ENCODE measurements around the gene ELMO2.
"Not testable (repeated sequence)": the region's sequence is repeated elsewhere in the genome, so short reads cannot be mapped to it uniquely, and the experiment has no call there.

- TF ChIP-seq, protein P1, sequence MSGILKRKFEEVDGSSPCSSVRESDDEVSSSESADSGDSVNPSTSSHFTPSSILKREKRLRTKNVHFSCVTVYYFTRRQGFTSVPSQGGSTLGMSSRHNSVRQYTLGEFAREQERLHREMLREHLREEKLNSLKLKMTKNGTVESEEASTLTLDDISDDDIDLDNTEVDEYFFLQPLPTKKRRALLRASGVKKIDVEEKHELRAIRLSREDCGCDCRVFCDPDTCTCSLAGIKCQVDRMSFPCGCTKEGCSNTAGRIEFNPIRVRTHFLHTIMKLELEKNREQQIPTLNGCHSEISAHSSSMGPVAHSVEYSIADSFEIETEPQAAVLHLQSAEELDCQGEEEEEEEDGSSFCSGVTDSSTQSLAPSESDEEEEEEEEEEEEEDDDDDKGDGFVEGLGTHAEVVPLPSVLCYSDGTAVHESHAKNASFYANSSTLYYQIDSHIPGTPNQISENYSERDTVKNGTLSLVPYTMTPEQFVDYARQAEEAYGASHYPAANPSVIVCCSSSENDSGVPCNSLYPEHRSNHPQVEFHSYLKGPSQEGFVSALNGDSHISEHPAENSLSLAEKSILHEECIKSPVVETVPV (CRISPR knock-in tag; IDR thresholded peaks at IDR 0.05): not testable (repeated sequence)
- not testable (repeated sequence) for TF ChIP-seq ZFP30 (CRISPR knock-in tag; IDR thresholded peaks at IDR 0.05); ESRRG (CRISPR knock-in tag; IDR thresholded peaks at IDR 0.05); SNAI2 (CRISPR knock-in tag; IDR thresholded peaks at IDR 0.05); ZFP3 (CRISPR knock-in tag; IDR thresholded peaks at IDR 0.05); ZNF565 (CRISPR knock-in tag; conservative IDR thresholded peaks at IDR 0.05; ENCODE audit: low read depth); RARB (CRISPR knock-in tag; IDR thresholded peaks at IDR 0.05); GLIS3 (CRISPR knock-in tag; IDR thresholded peaks at IDR 0.05); ZNF70 (CRISPR knock-in tag; IDR thresholded peaks at IDR 0.05); BACH2 (CRISPR knock-in tag; IDR thresholded peaks at IDR 0.05; ENCODE audit: borderline replicate concordance); ZNF8 (CRISPR knock-in tag; IDR thresholded peaks at IDR 0.05)
- TF ChIP-seq, protein P2, sequence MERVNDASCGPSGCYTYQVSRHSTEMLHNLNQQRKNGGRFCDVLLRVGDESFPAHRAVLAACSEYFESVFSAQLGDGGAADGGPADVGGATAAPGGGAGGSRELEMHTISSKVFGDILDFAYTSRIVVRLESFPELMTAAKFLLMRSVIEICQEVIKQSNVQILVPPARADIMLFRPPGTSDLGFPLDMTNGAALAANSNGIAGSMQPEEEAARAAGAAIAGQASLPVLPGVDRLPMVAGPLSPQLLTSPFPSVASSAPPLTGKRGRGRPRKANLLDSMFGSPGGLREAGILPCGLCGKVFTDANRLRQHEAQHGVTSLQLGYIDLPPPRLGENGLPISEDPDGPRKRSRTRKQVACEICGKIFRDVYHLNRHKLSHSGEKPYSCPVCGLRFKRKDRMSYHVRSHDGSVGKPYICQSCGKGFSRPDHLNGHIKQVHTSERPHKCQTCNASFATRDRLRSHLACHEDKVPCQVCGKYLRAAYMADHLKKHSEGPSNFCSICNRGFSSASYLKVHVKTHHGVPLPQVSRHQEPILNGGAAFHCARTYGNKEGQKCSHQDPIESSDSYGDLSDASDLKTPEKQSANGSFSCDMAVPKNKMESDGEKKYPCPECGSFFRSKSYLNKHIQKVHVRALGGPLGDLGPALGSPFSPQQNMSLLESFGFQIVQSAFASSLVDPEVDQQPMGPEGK (CRISPR knock-in tag; IDR thresholded peaks at IDR 0.05; ENCODE audit: borderline replicate concordance): not testable (repeated sequence)
- TF ChIP-seq, protein P3, sequence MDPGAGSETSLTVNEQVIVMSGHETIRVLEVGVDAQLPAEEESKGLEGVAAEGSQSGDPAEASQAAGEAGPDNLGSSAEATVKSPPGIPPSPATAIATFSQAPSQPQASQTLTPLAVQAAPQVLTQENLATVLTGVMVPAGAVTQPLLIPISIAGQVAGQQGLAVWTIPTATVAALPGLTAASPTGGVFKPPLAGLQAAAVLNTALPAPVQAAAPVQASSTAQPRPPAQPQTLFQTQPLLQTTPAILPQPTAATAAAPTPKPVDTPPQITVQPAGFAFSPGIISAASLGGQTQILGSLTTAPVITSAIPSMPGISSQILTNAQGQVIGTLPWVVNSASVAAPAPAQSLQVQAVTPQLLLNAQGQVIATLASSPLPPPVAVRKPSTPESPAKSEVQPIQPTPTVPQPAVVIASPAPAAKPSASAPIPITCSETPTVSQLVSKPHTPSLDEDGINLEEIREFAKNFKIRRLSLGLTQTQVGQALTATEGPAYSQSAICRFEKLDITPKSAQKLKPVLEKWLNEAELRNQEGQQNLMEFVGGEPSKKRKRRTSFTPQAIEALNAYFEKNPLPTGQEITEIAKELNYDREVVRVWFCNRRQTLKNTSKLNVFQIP (CRISPR knock-in tag; IDR thresholded peaks at IDR 0.05; ENCODE audit: borderline replicate concordance, low read depth): not testable (repeated sequence)
Measured at GRCh38 chr20:46387054-46387453, 19.4 kb downstream of the ELMO2 start.

Measured in SK-N-SH treated with all-trans-retinoic acid at 6 μM for 48 hours (cell line).